ENCODE results near the gene PTDSS2.

The PTDSS2 gene

GRCh38 chr11:456533-456932 lies 6.5 kb downstream of the PTDSS2 start:
- in situ Hi-C loops (cut with HindIII; ENCODE audit: low sequenced_read_pairs): no loop called here
- TF ChIP-seq, protein P1, sequence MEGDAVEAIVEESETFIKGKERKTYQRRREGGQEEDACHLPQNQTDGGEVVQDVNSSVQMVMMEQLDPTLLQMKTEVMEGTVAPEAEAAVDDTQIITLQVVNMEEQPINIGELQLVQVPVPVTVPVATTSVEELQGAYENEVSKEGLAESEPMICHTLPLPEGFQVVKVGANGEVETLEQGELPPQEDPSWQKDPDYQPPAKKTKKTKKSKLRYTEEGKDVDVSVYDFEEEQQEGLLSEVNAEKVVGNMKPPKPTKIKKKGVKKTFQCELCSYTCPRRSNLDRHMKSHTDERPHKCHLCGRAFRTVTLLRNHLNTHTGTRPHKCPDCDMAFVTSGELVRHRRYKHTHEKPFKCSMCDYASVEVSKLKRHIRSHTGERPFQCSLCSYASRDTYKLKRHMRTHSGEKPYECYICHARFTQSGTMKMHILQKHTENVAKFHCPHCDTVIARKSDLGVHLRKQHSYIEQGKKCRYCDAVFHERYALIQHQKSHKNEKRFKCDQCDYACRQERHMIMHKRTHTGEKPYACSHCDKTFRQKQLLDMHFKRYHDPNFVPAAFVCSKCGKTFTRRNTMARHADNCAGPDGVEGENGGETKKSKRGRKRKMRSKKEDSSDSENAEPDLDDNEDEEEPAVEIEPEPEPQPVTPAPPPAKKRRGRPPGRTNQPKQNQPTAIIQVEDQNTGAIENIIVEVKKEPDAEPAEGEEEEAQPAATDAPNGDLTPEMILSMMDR (IDR thresholded peaks at IDR 0.05; ENCODE audit: low read depth, low read length): no peak
- no peak for DNase-seq (ENCODE audit: low read depth, low spot score)
- H3K4me3 ChIP-seq (ENCODE audit: low read depth, low read length): no peak overlapping the region

- TF ChIP-seq, protein P1 (IDR thresholded peaks at IDR 0.05; ENCODE audit: low read depth, low read length): no peak
- DNase-seq (ENCODE audit: low read depth, low spot score): no peak
- H3K4me3 ChIP-seq (ENCODE audit: low read depth, low read length): no peak overlapping the region
- in situ Hi-C loops (cut with HindIII; ENCODE audit: low sequenced_read_pairs): no loop called here
Measured at GRCh38 chr11:457111-457760, 7.2 kb downstream of the PTDSS2 start.

DNA sequence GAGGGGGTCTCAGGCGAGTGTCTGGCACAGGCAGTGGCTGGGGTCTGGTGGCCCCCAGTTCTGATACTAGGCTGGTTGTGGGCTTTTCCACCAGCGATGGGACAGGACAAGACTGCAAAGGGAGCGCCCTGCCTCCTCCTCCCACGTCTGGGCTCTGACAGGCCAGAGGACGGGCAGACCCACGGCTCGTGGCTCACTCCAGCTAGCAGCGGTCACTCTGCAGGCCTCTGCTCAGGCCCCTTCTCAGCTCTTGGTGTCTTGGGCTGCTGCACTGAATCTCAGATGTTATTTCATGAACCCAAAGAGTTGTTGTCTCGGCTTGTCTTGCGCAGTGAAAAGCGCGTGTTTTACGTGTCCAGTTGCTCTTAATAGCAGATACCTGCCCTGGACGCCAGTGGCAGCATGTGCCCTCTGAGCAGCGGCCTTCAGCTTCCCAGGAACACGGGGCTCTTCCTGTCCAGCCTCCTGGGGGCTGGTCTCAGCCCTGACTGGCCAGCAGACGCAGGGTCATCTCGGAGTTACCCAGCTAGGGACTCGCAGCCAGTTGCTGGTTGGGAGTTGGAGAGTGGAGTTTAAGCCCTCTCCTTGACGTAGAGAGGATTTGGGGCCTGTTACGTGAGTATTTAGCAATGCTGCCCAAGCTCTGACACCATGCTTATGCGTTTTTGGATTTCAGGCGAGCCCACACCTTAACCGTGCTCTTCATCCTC lies 9.6 kb downstream of the PTDSS2 start:
- TF ChIP-seq, protein P1 (IDR thresholded peaks at IDR 0.05; ENCODE audit: low read depth, low read length): no peak
- no peak overlapping the region for H3K4me3 ChIP-seq (ENCODE audit: low read depth, low read length)
- in situ Hi-C loops (cut with HindIII; ENCODE audit: low sequenced_read_pairs): no loop called here
- no peak for DNase-seq (ENCODE audit: low read depth, low spot score)

DNA sequence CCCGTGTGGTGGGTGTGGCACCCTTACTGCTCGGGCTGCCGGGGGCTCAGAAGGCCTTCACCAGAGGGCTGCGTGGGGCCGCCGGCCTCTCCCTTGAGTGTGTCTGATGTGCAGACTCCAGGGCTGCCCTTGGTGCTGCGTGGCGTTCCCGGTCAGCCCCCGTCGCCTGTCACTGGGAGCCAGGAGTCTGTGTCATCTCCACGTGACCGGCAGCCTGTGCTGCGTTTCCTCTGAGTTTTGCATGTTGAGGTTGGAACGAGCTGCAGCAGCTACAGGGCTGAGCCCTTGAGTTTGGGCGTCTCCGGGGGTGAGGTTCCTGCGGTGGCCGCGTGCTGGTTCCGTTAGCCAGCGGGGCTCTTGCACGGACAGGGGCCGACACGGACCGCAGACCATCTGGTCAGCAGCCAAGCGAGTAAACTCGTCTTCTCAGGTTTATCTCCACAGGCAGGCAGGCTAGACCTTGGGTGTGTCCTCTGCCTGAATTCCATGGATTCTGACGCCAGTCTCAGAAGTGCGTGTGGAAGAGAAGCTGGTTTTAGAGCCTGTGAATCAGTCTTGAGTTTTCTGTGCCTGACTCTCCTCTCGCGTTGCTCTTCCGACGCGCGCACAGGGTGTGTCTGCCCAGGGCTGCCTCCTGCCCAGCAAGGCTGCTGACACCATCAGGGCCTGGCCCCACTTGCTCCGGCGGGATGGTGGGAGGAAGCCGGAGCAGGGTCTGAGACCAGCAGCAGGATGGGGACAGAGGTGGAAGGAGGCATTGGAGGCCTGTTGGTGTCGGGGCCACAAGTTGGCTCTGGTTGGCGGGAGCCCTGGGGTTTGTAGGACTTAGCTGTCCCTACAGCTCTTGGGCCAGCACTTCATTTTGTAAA lies 10.5 kb downstream of the PTDSS2 start:
- TF ChIP-seq, protein P1 (IDR thresholded peaks at IDR 0.05; ENCODE audit: low read depth, low read length): no peak
- H3K4me3 ChIP-seq (ENCODE audit: low read depth, low read length): no peak overlapping the region
- DNase-seq (ENCODE audit: low read depth, low spot score): peak; percentile 10
- in situ Hi-C loops (cut with HindIII; ENCODE audit: low sequenced_read_pairs): no loop called here

- DNase-seq (ENCODE audit: low read depth, low spot score): no peak
- in situ Hi-C loops (cut with HindIII; ENCODE audit: low sequenced_read_pairs): no loop called here
- H3K4me3 ChIP-seq (ENCODE audit: low read depth, low read length): no peak overlapping the region
- TF ChIP-seq, protein P1 (IDR thresholded peaks at IDR 0.05; ENCODE audit: low read depth, low read length): no peak
Measured at GRCh38 chr11:461626-462025, 11.5 kb downstream of the PTDSS2 start.

DNA sequence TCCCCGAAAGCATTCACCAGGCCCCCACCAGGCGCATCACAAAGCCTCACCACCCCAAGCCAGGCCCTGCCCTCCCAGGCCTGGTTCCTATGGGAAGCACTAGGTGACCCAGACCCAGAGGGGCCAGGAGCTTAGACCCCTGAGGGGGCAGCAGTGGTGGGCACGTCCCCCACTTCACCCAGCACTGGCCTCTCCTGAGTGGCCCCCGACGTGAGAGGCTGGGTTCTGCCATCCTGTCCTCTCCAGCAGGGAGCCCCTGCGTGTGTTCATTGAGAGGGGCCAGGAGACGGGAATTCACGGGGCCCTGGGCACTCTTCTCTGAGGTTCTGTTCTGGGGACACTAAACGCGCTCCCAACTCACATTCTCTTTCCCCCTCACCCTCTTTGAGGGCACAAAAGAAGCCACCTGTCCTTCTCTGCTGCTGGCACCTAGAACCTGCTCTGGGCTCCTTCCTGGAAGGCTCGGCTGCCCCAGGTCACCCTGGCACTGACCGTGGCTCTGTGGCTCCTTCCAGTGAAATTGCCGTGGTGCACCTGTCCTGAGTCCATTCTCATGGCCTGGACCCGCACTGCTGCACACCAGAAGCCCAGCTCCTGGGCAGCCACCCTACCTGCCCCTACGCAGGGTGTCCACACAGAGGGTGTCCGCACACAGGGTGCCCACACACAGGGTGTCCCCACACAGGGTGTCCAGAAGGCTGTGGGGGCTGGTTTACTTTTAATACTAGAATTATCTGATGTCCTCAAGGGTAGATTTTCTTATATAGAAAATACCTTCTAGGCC lies 12.2 kb downstream of the PTDSS2 start:
- no peak for DNase-seq (ENCODE audit: low read depth, low spot score)
- TF ChIP-seq, protein P1 (IDR thresholded peaks at IDR 0.05; ENCODE audit: low read depth, low read length): no peak
- in situ Hi-C loops (cut with HindIII; ENCODE audit: low sequenced_read_pairs): no loop called here
- H3K4me3 ChIP-seq (ENCODE audit: low read depth, low read length): no peak overlapping the region
